CD4-positive, alpha-beta T cell (primary cell): ENCODE results near the gene CLDN11. TPM values are rescaled to one million over a fixed set of nuclear protein-coding genes. Genes with fewer than 3 reads are reported as not detected.
A peak's percentile ranks its signal among the peaks of the same experiment; 100 is the strongest.

Experiments used
- ATAC-seq: fragments of 200-7000 bp; cut with Tn5 transposase; one replicate; pipeline ENCODE4 v1.10.0; 2022; ENCODE audit warnings: mild to moderate bottlenecking; ENCODE audit not compliant: poor library complexity
- CTCF ChIA-PET: fragments of 350-600 bp; sonication (Branson Sonifier 250); formaldehyde crosslinking; loops from one replicate; lab custom pipeline; 2021; ENCODE audit warnings: antibody characterized with exemption, inconsistent platforms; lab: Charles Lee
- POLR2A ChIA-PET: fragments of 350-600 bp; sonication (Branson Sonifier 250); formaldehyde crosslinking; loops from one replicate; lab custom pipeline; 2021; ENCODE audit warnings: antibody characterized with exemption, inconsistent platforms; lab: Charles Lee
- DNase-seq, 14 experiments: peaks; one replicate each; pipeline ENCODE4 v3.0.0-alpha.2; 2013 to 2020; ENCODE audit warnings: mixed read lengths in 2 of 14
- H3K27ac ChIP-seq, 2 donors: one replicate each; pipeline versions ENCODE4 v1.5.1 to v1.7.0; 2013; ENCODE audit warnings: low read length in 2 of 2, low read depth in 1 of 2, mild to moderate bottlenecking in 1 of 2
- H3K27me3 ChIP-seq, 2 experiments: 1 replicate in 1 of 2; 2 replicates in 1 of 2; pipeline versions ENCODE4 v1.6.1 to v1.7.0; 2013; ENCODE audit warnings: low read length in 2 of 2, control low read depth in 1 of 2, mild to moderate bottlenecking in 1 of 2, moderate library complexity in 1 of 2; ENCODE audit not compliant: insufficient read depth in 2 of 2, control insufficient read depth in 1 of 2
- H3K36me3 ChIP-seq: one replicate; pipeline ENCODE4 v1.6.1; 2013; ENCODE audit warnings: low read length, control low read depth; ENCODE audit not compliant: insufficient read depth
- H3K4me1 ChIP-seq: one replicate; pipeline ENCODE4 v1.6.1; 2013; ENCODE audit warnings: low read length, control low read depth; ENCODE audit not compliant: insufficient read depth
- H3K4me3 ChIP-seq: one replicate; pipeline ENCODE4 v1.5.1; 2013; ENCODE audit warnings: mild to moderate bottlenecking, low read length, moderate library complexity
- H3K9me3 ChIP-seq, 2 experiments: 1 replicate in 1 of 2; 2 replicates in 1 of 2; pipeline versions ENCODE4 v1.6.1 to v1.7.0; 2013; ENCODE audit warnings: low read length in 2 of 2, mild to moderate bottlenecking in 2 of 2, control low read depth in 1 of 2, moderate library complexity in 1 of 2; ENCODE audit not compliant: control insufficient read depth in 1 of 2, insufficient read depth in 1 of 2
- H3K27ac Mint-ChIP-seq: one replicate; pipeline ENCODE4 v1.8.0; 2020; ENCODE audit warnings: mixed read lengths
- H3K27me3 Mint-ChIP-seq: one replicate; pipeline ENCODE4 v1.8.0; 2021; ENCODE audit warnings: mixed read lengths
- H3K36me3 Mint-ChIP-seq: one replicate; pipeline ENCODE4 v1.8.0; 2021; ENCODE audit warnings: low read depth, mixed read lengths
- H3K4me1 Mint-ChIP-seq: one replicate; pipeline ENCODE4 v1.8.0; 2021; ENCODE audit warnings: low read depth, mixed read lengths
- H3K4me3 Mint-ChIP-seq: one replicate; pipeline ENCODE4 v1.8.0; 2020; ENCODE audit warnings: mild to moderate bottlenecking, mixed read lengths
- H3K9me3 Mint-ChIP-seq: one replicate; pipeline ENCODE4 v1.8.0; 2020; ENCODE audit warnings: mixed read lengths
- intact Hi-C, 2 experiments: fragments of 100-400 bp; cut with DNase I in 1 of 2; cut with micrococcal nuclease in 1 of 2; formaldehyde crosslinking; loops; one replicate each; pipeline versions ENCODE4 v1.15.1 to v1.9.0; 2023 to 2025; cut with DNase I, micrococcal nuclease
- total RNA-seq, 174 experiments: library from RNA in 2 of 174; stranded (reverse) in 2 of 174; gene quantifications; one replicate each; pipeline ENCODE4 v1.2.3 and lab custom pipeline; 2021 to 2026
- TF ChIP-seq, protein P1 (sequence below): fragments of 200-600 bp; IDR thresholded peaks from one replicate; pipeline ENCODE4 v1.8.0; 2022; ENCODE audit warnings: antibody characterized with exemption, mild to moderate bottlenecking

The CLDN11 gene
- total RNA-seq, 2 experiments from 2014 or later = not detected

DNA sequence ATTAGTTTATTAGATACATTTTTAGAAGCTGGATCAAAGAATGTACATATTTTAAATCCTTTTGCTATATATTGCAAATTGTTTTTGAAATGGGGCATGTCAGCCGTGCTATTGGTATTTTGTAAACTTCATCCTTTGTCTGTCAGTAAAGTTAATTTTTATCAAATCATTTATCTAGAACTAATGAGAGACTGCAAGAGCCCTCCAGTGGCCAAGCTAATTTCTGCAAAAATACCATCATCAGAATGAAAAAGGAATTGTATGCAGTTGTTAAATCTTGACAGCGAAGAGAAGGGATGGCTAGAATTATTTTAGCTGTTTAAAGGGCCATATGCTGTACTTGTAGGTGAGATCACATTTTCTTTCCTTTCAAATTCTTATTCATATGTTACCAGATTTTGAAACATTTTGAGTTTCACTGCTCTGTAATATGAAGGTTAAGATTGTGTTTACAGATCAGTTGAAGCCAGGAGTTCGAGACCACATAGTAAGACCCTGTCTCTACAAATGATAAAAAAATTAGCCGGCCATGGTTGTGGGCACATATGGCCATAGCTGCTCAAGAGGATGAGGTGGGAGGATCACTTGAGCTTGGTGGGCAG lies 8.1 kb upstream of the CLDN11 start:
- Mint-ChIP-seq H3K27ac (no peak overlapping the region), H3K27me3 (peaks cover 8% of the 10 kb centered on the region), H3K36me3 (no peaks in the 10 kb centered on the region), H3K9me3 (no peaks in the 10 kb centered on the region), H3K4me1 (no peaks in the 10 kb centered on the region), H3K4me3 (no peak overlapping the region)
- Histone ChIP-seq H3K27me3 (no peaks in the 10 kb centered on the region), H3K27ac (no peak overlapping the region), H3K4me1 (no peaks in the 10 kb centered on the region), H3K4me3 (no peak overlapping the region), H3K9me3 (no peaks in the 10 kb centered on the region), H3K36me3 (no peaks in the 10 kb centered on the region)
- intact Hi-C loops = loop anchor here (1.0 to 10.0 kb wide), 5 partner anchors 100 to 1934 kb away; no protein-coding TSS in a partner anchor
- TF ChIP-seq, protein P1, sequence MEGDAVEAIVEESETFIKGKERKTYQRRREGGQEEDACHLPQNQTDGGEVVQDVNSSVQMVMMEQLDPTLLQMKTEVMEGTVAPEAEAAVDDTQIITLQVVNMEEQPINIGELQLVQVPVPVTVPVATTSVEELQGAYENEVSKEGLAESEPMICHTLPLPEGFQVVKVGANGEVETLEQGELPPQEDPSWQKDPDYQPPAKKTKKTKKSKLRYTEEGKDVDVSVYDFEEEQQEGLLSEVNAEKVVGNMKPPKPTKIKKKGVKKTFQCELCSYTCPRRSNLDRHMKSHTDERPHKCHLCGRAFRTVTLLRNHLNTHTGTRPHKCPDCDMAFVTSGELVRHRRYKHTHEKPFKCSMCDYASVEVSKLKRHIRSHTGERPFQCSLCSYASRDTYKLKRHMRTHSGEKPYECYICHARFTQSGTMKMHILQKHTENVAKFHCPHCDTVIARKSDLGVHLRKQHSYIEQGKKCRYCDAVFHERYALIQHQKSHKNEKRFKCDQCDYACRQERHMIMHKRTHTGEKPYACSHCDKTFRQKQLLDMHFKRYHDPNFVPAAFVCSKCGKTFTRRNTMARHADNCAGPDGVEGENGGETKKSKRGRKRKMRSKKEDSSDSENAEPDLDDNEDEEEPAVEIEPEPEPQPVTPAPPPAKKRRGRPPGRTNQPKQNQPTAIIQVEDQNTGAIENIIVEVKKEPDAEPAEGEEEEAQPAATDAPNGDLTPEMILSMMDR = peak; percentile 29
- ATAC-seq (no peak), DNase-seq (peak in 4 of 14 experiments; percentile 18 to 25 (median 20))
- POLR2A ChIA-PET = interaction anchor here (1.1 to 1.5 kb wide), 2 partner anchors 53 to 229 kb away, joined by 3 read pairs; partner anchors contain the start of gene PHC3
- CTCF ChIA-PET = interaction anchor here (0.7 to 1.2 kb wide), 5 partner anchors 52 to 221 kb away, joined by 3 to 5 read pairs (median 3); partner anchors contain the start of gene SKIL

- no peak overlapping the region for H3K27ac Mint-ChIP-seq
- intact Hi-C loops = loop anchor here (1.0 to 10.0 kb wide), 4 partner anchors 226 to 1932 kb away; no protein-coding TSS in a partner anchor
- CTCF ChIA-PET = interaction anchor here (1.0 to 2.9 kb wide), 6 partner anchors 15 to 1360 kb away, joined by 3 to 11 read pairs (median 4); no protein-coding TSS in a partner anchor
Measured at GRCh38 chr3:170413291-170413690, 5.4 kb upstream of the CLDN11 start.

DNA sequence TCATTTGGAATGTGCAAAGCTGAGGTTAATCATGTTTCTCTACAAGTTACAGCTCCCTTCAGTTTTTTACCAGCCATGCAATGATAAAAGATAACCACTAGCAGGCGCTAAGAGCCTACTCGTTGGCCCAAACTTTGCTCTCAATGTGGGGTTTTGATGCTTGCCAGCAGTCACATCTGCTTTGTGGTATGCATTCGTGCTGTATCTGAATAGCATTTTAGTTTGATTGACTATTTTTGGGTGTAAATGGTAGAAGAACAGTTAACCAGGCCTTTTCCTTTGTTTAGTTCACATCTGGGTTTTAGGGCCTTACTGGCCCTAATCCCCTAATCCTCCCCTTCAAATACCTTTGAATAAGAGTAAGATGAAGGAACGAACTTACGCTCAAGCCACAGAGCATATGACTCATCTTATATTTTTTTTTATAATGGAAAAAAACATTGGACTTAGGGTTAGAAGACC lies 4.4 kb upstream of the CLDN11 start:
- POLR2A ChIA-PET = interaction anchor here (0.9 to 1.2 kb wide), 2 partner anchors 58 to 398 kb away, joined by 3 read pairs; no protein-coding TSS in a partner anchor
- Mint-ChIP-seq H3K27me3 (peaks cover 40% of the 10 kb centered on the region), H3K4me3 (no peak overlapping the region), H3K4me1 (peaks cover 5% of the 10 kb centered on the region), H3K27ac (no peak overlapping the region), H3K36me3 (no peaks in the 10 kb centered on the region), H3K9me3 (no peaks in the 10 kb centered on the region)
- ATAC-seq (peak; percentile 78), DNase-seq (peak in 7 of 14 experiments; percentile 7 to 70 (median 45))
- Histone ChIP-seq H3K27me3 (peaks cover 13 to 14% of the 10 kb centered on the region in 2 experiments), H3K36me3 (no peaks in the 10 kb centered on the region), H3K4me3 (no peak overlapping the region), H3K4me1 (peaks cover 10% of the 10 kb centered on the region), H3K9me3 (no peaks in the 10 kb centered on the region), H3K27ac (no peak overlapping the region)
- CTCF ChIA-PET = interaction anchor here (0.7 to 2.9 kb wide), 16 partner anchors 10 to 1359 kb away, joined by 3 to 11 read pairs (median 3); no protein-coding TSS in a partner anchor
- TF ChIP-seq, protein P1 = peak; percentile 81
- intact Hi-C loops = loop anchor here (1.0 to 10.0 kb wide), 7 partner anchors 103 to 1931 kb away; no protein-coding TSS in a partner anchor

More at GRCh38 chr3:170413291-170413690, 5.4 kb upstream of the CLDN11 start:
- Histone ChIP-seq H3K9me3 (no peaks in the 10 kb centered on the region), H3K4me1 (peaks cover 1% of the 10 kb centered on the region), H3K27me3 (peaks cover 5 to 6% of the 10 kb centered on the region in 2 experiments), H3K4me3 (no peak overlapping the region), H3K27ac (no peak overlapping the region), H3K36me3 (no peaks in the 10 kb centered on the region)
- Mint-ChIP-seq H3K36me3 (no peaks in the 10 kb centered on the region), H3K9me3 (no peaks in the 10 kb centered on the region), H3K4me3 (no peak overlapping the region), H3K27me3 (peaks cover 34% of the 10 kb centered on the region), H3K4me1 (peaks cover 3% of the 10 kb centered on the region)
- no peak for DNase-seq
- no peak for ATAC-seq
- POLR2A ChIA-PET = interaction anchor here (0.9 to 1.2 kb wide), 2 partner anchors 57 to 398 kb away, joined by 3 read pairs; no protein-coding TSS in a partner anchor
- TF ChIP-seq, protein P1 = no peak
